ENCODE results near the gene ABCB1. TPM values are rescaled to one million over a fixed set of nuclear protein-coding genes. Genes with fewer than 3 reads are reported as not detected.

The ABCB1 gene
- total RNA-seq, 2 experiments from 2014 or later = 4.5 to 4.9 TPM

DNA sequence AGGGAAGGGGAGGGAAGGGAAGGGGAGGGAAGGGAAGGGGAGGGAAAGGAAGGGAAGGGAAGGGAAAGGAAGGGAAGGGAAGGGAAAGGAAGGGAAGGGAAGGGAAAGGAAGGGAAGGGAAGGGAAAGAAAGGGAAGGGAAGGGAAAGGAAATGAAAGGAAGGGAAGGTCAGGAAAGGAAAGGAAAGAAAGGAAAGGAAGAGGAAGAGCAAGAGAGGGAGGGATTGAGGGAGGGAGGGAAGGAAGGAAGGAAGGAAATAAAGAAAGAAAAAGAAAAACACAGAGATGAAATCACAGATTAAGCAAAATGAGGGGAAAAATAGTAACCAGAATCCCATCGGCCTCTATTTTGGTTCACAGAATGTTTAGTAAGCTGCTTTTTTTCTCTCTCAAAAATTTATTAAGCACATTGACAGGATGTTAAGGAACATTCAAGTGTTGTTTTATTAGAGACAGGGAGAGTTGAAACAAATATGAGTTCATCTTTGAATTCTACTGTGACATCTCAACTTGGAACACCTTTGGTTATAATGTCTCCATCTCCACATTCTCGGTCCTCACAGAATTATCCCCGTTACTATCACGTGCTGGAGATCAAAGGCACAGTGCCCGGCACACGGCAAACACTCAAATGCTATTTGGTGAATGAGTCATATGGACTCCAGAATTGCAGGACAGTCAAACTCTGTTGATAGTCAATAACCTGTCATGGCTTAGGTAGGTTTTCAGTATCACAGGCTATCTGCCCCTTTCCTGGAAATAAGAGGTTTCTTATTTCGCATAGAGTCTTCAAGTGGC is 52.4 kb downstream of the ABCB1 start:
- ChIA-PET POLR2A (no interaction called here), CTCF (no interaction called here)
- peaks cover 10% of the 10 kb centered on the region for H3K36me3 Mint-ChIP-seq (ENCODE audit: low read depth)
- ATAC-seq (no peak), DNase-seq (no peak)
- no peak overlapping the region for H3K4me3 Mint-ChIP-seq
- no peaks in the 10 kb centered on the region for H3K9me3 Mint-ChIP-seq (ENCODE audit: low read depth)
- H3K4me1 Mint-ChIP-seq = no peaks in the 10 kb centered on the region
- H3K27me3 Mint-ChIP-seq = no peaks in the 10 kb centered on the region
- H3K27ac Mint-ChIP-seq = no peak overlapping the region
- intact Hi-C loops (cut with DNase I, micrococcal nuclease) = no loop called here

DNA sequence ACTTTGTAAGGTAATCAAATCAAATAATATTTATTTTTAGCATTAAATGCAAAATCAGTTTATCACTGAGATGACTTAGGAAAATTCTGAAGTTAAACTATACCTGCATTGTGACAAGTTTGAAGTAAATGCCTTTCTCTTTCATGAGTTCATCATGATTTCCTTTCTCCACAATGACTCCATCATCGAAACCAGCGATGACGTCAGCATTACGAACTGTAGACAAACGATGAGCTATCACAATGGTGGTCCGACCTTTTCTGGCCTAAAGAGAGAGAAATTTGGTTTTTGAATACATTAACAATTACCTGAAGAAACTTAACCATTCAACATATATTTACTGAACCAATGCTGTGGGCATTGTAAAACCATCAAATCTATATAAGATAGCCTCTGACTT is 54.9 kb downstream of the ABCB1 start:
- Mint-ChIP-seq H3K9me3 (ENCODE audit: low read depth) (no peaks in the 10 kb centered on the region), H3K27ac (no peak overlapping the region), H3K27me3 (no peaks in the 10 kb centered on the region), H3K36me3 (ENCODE audit: low read depth) (peaks cover 10% of the 10 kb centered on the region), H3K4me3 (no peak overlapping the region), H3K4me1 (no peaks in the 10 kb centered on the region)
- DNase-seq (no peak), ATAC-seq (no peak)
- CTCF ChIA-PET = no interaction called here
- intact Hi-C loops (cut with DNase I, micrococcal nuclease) = no loop called here
- POLR2A ChIA-PET = no interaction called here

DNA sequence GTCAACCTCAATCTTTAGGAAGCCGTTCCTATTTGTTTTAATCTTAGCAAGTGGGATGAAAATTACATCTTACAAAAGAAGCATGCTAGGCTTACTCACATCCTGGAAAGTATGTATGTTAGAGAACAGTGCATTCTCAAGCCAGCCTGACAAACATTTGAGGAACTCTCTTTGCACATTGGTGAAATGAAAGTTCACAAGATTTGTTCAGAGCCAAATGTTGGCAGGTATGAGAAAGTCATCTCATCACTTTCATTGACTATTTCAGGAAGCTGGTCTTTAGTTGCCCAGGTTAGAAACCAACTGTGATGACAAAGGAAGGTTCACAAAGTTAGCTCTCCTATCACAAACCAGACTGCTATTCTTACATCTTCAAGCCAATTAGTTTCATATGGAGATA is 57.1 kb downstream of the ABCB1 start:
- peak; percentile 64 for ATAC-seq
- DNase-seq = no peak
- peaks cover 10% of the 10 kb centered on the region for H3K36me3 Mint-ChIP-seq (ENCODE audit: low read depth)
- H3K4me1 Mint-ChIP-seq = no peaks in the 10 kb centered on the region
- POLR2A ChIA-PET = no interaction called here
- H3K27me3 Mint-ChIP-seq = no peaks in the 10 kb centered on the region
- no peaks in the 10 kb centered on the region for H3K9me3 Mint-ChIP-seq (ENCODE audit: low read depth)
- intact Hi-C loops (cut with DNase I, micrococcal nuclease) = no loop called here
- CTCF ChIA-PET = no interaction called here
- H3K4me3 Mint-ChIP-seq = no peak overlapping the region
- H3K27ac Mint-ChIP-seq = no peak overlapping the region

DNA sequence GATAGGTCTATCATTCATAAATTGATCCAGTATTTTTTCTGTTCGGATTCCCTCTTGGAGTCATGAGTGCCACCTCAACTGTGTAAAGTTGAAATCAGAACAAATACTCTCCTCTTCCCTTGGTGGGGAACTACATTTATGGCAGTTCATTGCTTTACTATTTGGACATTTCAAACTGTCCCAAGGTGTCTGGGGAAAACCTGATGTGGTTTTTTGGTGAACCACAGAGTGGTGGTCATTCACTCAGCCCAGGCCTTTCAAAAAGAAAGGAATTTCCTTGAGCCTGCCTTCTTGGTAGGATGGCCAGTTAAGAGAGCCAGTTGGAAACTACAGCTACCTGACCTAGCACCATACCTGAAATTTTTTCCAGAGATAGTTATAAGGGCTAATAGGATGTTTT is 59.0 kb downstream of the ABCB1 start:
- intact Hi-C loops (cut with DNase I, micrococcal nuclease) = no loop called here
- no peak for ATAC-seq
- H3K36me3 Mint-ChIP-seq (ENCODE audit: low read depth) = peaks cover 10% of the 10 kb centered on the region

DNA sequence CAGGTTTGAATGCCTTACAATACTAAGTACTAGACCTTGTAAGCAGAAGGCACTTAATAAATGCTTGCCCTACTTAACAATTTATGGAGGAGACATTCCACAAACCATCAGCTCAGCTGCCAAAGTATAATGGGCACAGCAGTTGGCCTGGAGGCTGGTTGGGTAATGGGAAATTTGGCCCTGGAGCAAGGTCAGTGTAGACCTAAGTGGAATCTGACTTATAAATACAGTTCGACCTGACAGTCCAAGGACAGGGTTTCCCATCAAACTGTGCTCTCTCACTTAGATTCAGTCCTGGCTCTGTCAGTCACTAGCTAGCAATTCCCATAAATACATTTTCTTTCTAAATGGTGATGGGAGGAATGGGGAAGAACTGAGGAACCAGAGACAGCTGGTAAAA is 62.6 kb downstream of the ABCB1 start:
- intact Hi-C loops (cut with DNase I, micrococcal nuclease) = no loop called here
- POLR2A ChIA-PET = no interaction called here

More for the DNA sequence above, 59.0 kb downstream of the ABCB1 start:
- no peak for DNase-seq
- Mint-ChIP-seq H3K9me3 (ENCODE audit: low read depth) (no peaks in the 10 kb centered on the region), H3K27me3 (no peaks in the 10 kb centered on the region), H3K4me1 (no peaks in the 10 kb centered on the region), H3K27ac (no peak overlapping the region), H3K4me3 (no peak overlapping the region)
- ChIA-PET POLR2A (no interaction called here), CTCF (interaction anchor here (0.6 to 0.8 kb wide), 2 partner anchors 18 to 92 kb away, joined by 3 to 4 read pairs; no protein-coding TSS in a partner anchor)

DNA sequence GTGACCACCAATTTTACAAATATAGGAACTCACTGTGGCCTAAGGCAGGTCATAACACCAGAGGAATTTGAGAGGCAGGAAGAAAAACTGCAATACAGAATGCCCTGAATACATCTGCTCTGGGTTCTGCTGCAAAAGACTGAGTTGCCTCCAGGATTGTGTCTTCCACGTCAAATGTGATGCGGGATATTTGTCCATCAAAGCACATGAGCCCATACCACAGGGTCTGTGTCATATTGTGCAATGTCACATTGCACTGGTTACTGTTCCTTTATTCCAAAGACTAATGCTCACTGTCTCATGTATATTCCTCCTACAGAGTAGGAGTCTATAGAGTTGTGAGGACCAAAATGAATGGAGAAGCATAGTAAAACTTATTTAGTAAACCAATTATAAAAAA is 66.6 kb downstream of the ABCB1 start:
- no peak for ATAC-seq
- intact Hi-C loops (cut with DNase I, micrococcal nuclease) = no loop called here
- DNase-seq = no peak
- Mint-ChIP-seq H3K4me1 (no peaks in the 10 kb centered on the region), H3K4me3 (no peak overlapping the region), H3K36me3 (ENCODE audit: low read depth) (no peaks in the 10 kb centered on the region), H3K27me3 (no peaks in the 10 kb centered on the region), H3K9me3 (ENCODE audit: low read depth) (no peaks in the 10 kb centered on the region), H3K27ac (no peak overlapping the region)
- CTCF ChIA-PET = no interaction called here
- POLR2A ChIA-PET = no interaction called here

More for the DNA sequence above, 62.6 kb downstream of the ABCB1 start:
- Mint-ChIP-seq H3K36me3 (ENCODE audit: low read depth) (peaks cover 2% of the 10 kb centered on the region), H3K4me1 (no peaks in the 10 kb centered on the region), H3K27ac (no peak overlapping the region), H3K27me3 (no peaks in the 10 kb centered on the region), H3K4me3 (no peak overlapping the region), H3K9me3 (ENCODE audit: low read depth) (no peaks in the 10 kb centered on the region)
- CTCF ChIA-PET = no interaction called here
- DNase-seq (no peak), ATAC-seq (no peak)

DNA sequence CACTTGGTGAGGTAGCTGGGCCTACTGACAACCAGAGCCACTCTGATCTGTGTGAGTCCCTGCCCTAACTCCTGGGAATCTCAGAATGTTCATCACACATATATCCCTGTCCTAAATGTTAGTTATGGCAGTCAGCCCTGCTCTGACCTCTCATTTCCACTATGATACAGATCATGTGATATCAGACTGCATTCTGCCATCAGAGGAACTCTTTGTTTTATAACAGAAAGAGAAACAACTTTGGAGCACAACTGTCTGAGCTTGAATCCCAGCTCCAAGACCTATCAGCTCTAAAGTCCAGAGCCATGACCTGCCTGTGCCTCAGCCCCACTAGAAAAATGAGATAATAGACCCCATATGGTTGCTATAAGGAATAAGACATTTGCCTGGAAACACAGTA is 70.6 kb downstream of the ABCB1 start:
- DNase-seq = no peak
- no peak for ATAC-seq
- ChIA-PET POLR2A (no interaction called here), CTCF (no interaction called here)
- no peaks in the 10 kb centered on the region for H3K27me3 Mint-ChIP-seq
- H3K4me3 Mint-ChIP-seq = no peak overlapping the region
- H3K9me3 Mint-ChIP-seq (ENCODE audit: low read depth) = no peaks in the 10 kb centered on the region
- peaks cover 4% of the 10 kb centered on the region for H3K36me3 Mint-ChIP-seq (ENCODE audit: low read depth)
- intact Hi-C loops (cut with DNase I, micrococcal nuclease) = no loop called here
- H3K27ac Mint-ChIP-seq = no peak overlapping the region
- H3K4me1 Mint-ChIP-seq = no peaks in the 10 kb centered on the region

DNA sequence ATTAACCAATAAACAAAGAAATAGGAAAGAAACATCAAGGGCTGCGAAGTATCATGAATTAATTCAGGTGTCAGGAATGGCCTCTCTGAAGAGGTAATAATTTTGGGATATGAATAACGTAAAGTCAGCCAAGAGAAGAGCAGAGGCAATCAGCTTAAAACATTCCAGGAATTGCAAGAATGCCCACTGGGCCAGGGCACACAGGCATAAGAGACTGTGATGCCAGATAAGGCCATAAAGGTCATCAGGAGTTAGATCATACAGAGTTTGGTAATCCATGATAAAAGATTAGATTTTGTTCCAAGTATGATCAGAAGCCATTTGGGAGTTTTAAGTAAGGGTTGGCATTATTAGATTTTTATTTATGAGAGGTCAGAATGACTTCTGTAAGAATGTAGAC is 72.0 kb downstream of the ABCB1 start:
- no peaks in the 10 kb centered on the region for H3K4me1 Mint-ChIP-seq
- H3K27me3 Mint-ChIP-seq = no peaks in the 10 kb centered on the region
- ATAC-seq = no peak
- intact Hi-C loops (cut with DNase I, micrococcal nuclease) = no loop called here
- H3K9me3 Mint-ChIP-seq (ENCODE audit: low read depth) = no peaks in the 10 kb centered on the region
- ChIA-PET CTCF (no interaction called here), POLR2A (no interaction called here)
- H3K27ac Mint-ChIP-seq = no peak overlapping the region
- H3K4me3 Mint-ChIP-seq = no peak overlapping the region
- peaks cover 4% of the 10 kb centered on the region for H3K36me3 Mint-ChIP-seq (ENCODE audit: low read depth)
- DNase-seq = no peak

DNA sequence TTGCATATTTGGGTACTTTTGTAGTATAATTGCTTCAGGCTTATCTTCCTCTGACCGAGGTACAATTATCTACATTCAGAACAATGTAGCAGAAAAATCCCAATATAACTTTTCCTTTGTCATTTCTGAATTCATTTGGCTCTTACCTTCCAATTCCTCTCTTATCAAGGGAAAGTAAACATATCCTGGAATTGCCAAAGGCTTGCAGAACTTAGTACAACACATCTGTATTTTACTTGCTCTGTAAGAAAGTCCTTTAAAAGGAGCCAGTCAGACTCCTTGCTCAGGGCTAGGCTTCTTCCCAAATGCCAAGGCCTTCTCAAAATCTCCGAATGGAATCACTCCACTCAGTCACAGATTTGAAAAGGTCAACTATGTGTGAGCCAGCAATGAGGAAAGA is 81.9 kb downstream of the ABCB1 start:
- CTCF ChIA-PET = interaction anchor here (0.6 kb wide), 1 partner anchor 38 kb away, joined by 3 read pairs; no protein-coding TSS in a partner anchor
- H3K27ac Mint-ChIP-seq = no peak overlapping the region

DNA sequence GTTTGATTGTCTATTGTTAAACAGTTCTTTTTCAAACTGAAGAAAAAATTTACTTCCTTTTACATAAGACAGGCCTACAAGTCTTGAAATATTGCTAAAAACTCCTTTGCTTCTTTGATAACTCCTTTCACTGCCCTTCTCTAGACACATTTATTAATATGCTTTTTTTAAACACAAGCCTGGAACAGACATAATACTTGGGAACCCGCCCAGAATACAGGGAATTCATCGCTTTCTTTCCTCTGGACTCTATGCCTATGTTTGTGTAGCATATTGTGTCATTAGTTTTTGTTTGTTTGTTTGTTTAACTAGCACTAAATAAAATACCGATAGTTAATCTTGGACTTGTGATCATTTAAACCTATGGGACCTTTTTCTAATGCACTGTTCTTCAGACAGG is 82.8 kb downstream of the ABCB1 start:
- ChIA-PET CTCF (no interaction called here), POLR2A (no interaction called here)
- H3K27ac Mint-ChIP-seq = no peak overlapping the region
- no peak for DNase-seq
- H3K9me3 Mint-ChIP-seq (ENCODE audit: low read depth) = no peaks in the 10 kb centered on the region
- intact Hi-C loops (cut with DNase I, micrococcal nuclease) = no loop called here
- no peak overlapping the region for H3K4me3 Mint-ChIP-seq
- peaks cover 7% of the 10 kb centered on the region for H3K36me3 Mint-ChIP-seq (ENCODE audit: low read depth)
- no peaks in the 10 kb centered on the region for H3K4me1 Mint-ChIP-seq
- no peaks in the 10 kb centered on the region for H3K27me3 Mint-ChIP-seq
- ATAC-seq = no peak

More for the DNA sequence above, 81.9 kb downstream of the ABCB1 start:
- no peaks in the 10 kb centered on the region for H3K4me1 Mint-ChIP-seq
- DNase-seq = no peak
- no peak for ATAC-seq
- no peaks in the 10 kb centered on the region for H3K27me3 Mint-ChIP-seq
- peaks cover 7% of the 10 kb centered on the region for H3K36me3 Mint-ChIP-seq (ENCODE audit: low read depth)
- H3K4me3 Mint-ChIP-seq = no peak overlapping the region
- POLR2A ChIA-PET = no interaction called here
- intact Hi-C loops (cut with DNase I, micrococcal nuclease) = no loop called here
- H3K9me3 Mint-ChIP-seq (ENCODE audit: low read depth) = no peaks in the 10 kb centered on the region

DNA sequence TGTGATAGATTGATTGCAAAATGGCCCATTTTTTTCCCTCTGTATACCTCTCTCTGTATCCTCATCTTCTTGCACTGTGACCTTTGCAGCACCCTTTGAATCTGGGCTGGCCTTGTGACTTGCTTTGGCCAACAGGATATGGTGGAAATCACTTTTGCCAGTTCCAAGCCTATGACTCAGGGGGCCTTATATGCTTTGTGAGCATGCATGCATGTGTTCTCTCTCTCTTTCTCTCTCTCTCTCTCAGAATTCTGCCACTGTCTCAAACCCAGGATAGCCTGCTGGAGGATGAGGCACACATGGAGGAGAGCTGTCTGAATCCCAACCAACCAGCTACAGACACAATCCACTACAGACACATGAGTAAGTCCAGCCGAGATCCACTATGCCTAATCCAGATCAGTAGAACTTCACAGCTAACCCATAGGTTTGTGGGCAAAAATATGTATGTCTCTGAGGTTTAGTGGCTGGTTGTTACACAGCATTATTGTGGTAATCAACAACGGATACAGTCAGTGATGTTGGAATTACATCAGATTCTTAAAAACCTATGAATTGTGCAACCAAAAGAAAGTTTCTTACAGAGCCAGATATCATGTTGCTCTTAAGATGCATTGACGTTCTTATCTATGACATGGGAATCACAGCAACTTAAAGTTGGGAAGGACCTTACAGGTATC is 83.4 kb downstream of the ABCB1 start:
- peaks cover 7% of the 10 kb centered on the region for H3K36me3 Mint-ChIP-seq (ENCODE audit: low read depth)
- no peaks in the 10 kb centered on the region for H3K4me1 Mint-ChIP-seq
- ChIA-PET CTCF (no interaction called here), POLR2A (no interaction called here)
- DNase-seq (no peak), ATAC-seq (no peak)
- H3K4me3 Mint-ChIP-seq = no peak overlapping the region
- H3K9me3 Mint-ChIP-seq (ENCODE audit: low read depth) = no peaks in the 10 kb centered on the region
- no peaks in the 10 kb centered on the region for H3K27me3 Mint-ChIP-seq
- intact Hi-C loops (cut with DNase I, micrococcal nuclease) = no loop called here
- H3K27ac Mint-ChIP-seq = no peak overlapping the region

DNA sequence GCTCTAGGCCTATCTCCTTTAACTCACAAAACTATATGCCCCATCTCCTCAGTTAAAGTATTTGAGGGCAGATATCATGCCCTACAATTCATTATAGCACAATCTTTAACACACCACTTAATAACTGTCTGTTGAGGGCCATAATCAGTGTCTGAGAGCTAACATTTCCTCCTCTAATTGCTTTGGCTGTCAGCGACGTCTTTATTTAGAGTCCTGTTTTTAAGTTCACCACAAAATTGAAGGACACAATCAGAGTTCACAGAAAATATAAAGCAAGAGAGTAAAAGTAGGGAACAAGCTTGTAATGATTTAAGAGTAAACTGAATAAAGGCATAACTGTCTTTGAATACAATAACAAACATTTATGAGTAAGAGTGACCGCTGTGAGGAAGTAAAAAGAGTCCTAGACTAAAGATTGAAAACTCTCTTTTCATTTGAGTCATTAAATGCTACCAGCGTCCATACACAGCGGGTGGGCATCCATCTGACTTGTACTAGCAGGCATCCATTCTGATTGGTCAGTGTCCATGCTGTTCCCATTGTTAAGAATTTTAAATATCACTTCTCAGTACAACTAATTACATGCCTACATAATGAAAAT is 86.8 kb downstream of the ABCB1 start:
- no peak for ATAC-seq
- DNase-seq = no peak
- Mint-ChIP-seq H3K9me3 (ENCODE audit: low read depth) (no peaks in the 10 kb centered on the region), H3K27ac (no peak overlapping the region), H3K27me3 (no peaks in the 10 kb centered on the region), H3K4me1 (peaks cover 2% of the 10 kb centered on the region), H3K36me3 (ENCODE audit: low read depth) (peaks cover 7% of the 10 kb centered on the region), H3K4me3 (no peak overlapping the region)
- intact Hi-C loops (cut with DNase I, micrococcal nuclease) = no loop called here
- ChIA-PET CTCF (no interaction called here), POLR2A (no interaction called here)
